Right cardiac atrium (tissue), 5 donors: ENCODE results near the gene KIAA1671. TPM values are rescaled to one million over a fixed set of nuclear protein-coding genes. Genes with fewer than 3 reads are reported as not detected.
A peak's percentile ranks its signal among the peaks of the same experiment; 100 is the strongest.

Experiments
- ATAC-seq, 2 donors: fragments of 200-7000 bp; cut with Tn5 transposase; one replicate each; pipeline versions ENCODE4 v1.8.0 to v1.9.1; 2020; ENCODE audit warnings: moderate library complexity in 2 of 2, mild to moderate bottlenecking in 1 of 2
- DNase-seq, 3 donors: peaks; one replicate each; pipeline ENCODE4 v3.0.0-alpha.2; 2020
- H3K27ac ChIP-seq: one replicate; pipeline ENCODE4 v1.5.1; 2013; ENCODE audit warnings: mild to moderate bottlenecking, low read length, control low read depth, moderate library complexity
- H3K27me3 ChIP-seq: one replicate; pipeline ENCODE4 v1.6.1; 2013; ENCODE audit not compliant: control insufficient read depth, insufficient read depth
- H3K4me1 ChIP-seq: one replicate; pipeline ENCODE4 v1.6.1; 2013; ENCODE audit warnings: low read length; ENCODE audit not compliant: control insufficient read depth, insufficient read depth
- H3K4me3 ChIP-seq: one replicate; pipeline ENCODE4 v1.5.1; 2013; ENCODE audit warnings: low read length, control low read depth
- H3K9me3 ChIP-seq: one replicate; pipeline ENCODE4 v1.6.1; 2013; ENCODE audit warnings: low read length; ENCODE audit not compliant: control insufficient read depth
- WGBS: extraction: QIAGEN DNeasy Blood & Tissue Kit; methylation state at CpG from one replicate; pipeline ENCODE4 v1.1.7; 2013; 5-methylcytosine and 5-hydroxymethylcytosine counted together
- intact Hi-C, 4 donors: fragments of 100-400 bp; cut with DNase I; formaldehyde crosslinking; loops; one replicate each; pipeline versions ENCODE4 v1.11.0 to v1.14.0; 2022 to 2023
- polyA plus RNA-seq: library from polyadenylated mRNA; stranded (reverse); fragments of 200-250 nt; gene quantifications from one replicate; pipeline ENCODE4 v1.2.3, GENCODE V29; 2013
- total RNA-seq, 4 donors: library from RNA; stranded (reverse); fragmentation: NEBNext Ultra II Directional; extraction: Animal tissue kit (Norgen Biotek cat#: 25700); gene quantifications; one replicate each; pipeline ENCODE4 v1.2.1, GENCODE V29; 2021
- donor health status: healthy with polysubstance abuse.
- donor health status: DM: no; HTN: yes; CAD: no.
- donor health status: DM: no; HTN: no; CAD: no.
- donor health status: DM: no; HTN: yes; CAD: no; lungs with severe emphysema.
- donor health status: DM: yes; HTN: yes; CAD: no.

Gene KIAA1671
- total and polyA plus RNA-seq, 5 donors, result 7.5 to 24.0 (median 19.9) TPM

DNA sequence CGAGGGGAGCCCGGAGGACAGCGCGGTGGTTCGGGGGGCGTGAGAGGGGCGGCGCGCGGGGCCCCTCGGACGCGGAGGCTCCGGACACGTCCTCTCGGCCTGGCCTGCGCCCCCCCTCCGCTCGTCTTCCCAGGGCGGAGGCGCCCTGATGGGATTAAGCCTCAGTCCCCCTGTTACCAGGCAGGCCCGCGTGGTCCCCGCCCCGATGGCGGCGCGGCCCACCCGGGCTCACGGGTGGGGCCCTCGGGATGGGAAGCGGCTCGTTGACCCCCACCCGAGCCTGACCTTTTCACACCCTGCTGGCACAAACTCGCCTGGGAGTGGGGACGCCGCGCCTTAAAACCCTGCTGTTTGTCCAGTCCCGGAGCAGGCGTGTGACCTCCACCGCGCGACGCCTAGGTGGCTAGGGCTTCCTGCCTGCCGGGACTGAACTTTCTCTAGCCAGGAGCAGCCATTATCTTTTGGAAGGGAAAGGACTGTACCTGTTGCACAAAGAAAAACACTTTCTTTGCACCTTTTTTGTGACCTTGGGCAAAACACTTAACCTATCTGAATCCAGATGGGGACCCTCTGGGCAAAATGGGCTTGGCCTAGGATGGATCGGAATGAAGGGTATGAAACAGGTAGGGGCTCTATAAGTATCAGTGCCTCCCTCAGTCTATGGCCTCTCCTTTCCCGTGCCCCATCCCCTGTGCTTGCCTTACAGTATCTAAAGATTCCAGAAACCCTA lies 1.0 kb downstream of the KIAA1671 start:
- Histone ChIP-seq H3K4me3 (peak overlapping the region; percentile 61), H3K27ac (peak overlapping the region; percentile 52), H3K4me1 (no peaks in the 10 kb centered on the region), H3K27me3 (no peaks in the 10 kb centered on the region), H3K9me3 (no peaks in the 10 kb centered on the region)
- 6% methylated on average over 47 of the region's 47 CpGs for WGBS
- peak; percentile 31 to 66 for ATAC-seq
- intact Hi-C loops, result loop anchor here (2.0 to 5.0 kb wide), 2 partner anchors 74 to 95 kb away; no protein-coding TSS in a partner anchor
- DNase-seq, result peak; percentile 73 to 81 (median 80)

DNA sequence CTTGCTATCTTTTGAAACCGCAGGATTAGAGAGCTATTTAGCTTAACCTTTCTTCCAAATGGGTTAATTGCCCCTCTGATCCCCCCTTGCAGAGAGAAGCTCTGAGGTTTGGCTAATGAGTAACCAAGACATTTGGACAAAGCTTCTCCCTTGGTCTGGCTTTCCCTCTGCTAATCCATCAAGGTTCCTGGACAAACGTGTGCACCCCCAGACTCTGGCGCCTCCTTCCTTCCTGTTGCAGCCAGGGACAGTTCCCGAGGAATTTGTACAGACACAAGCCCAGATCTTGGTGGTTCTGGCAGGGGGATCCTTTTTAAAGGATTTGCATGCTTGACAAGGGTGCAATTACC lies 1.6 kb downstream of the KIAA1671 start:
- Histone ChIP-seq H3K27me3 (no peaks in the 10 kb centered on the region), H3K27ac (peak overlapping the region; percentile 39), H3K9me3 (no peaks in the 10 kb centered on the region), H3K4me3 (peak overlapping the region; percentile 61), H3K4me1 (no peaks in the 10 kb centered on the region)
- intact Hi-C loops, result loop anchor here in 2 of 4 donors (5.0 kb wide), 1 partner anchor 73 kb away; no protein-coding TSS in a partner anchor
- DNase-seq (no peak), ATAC-seq (no peak)
- 43% methylated on average over 4 of the region's 4 CpGs for WGBS

DNA sequence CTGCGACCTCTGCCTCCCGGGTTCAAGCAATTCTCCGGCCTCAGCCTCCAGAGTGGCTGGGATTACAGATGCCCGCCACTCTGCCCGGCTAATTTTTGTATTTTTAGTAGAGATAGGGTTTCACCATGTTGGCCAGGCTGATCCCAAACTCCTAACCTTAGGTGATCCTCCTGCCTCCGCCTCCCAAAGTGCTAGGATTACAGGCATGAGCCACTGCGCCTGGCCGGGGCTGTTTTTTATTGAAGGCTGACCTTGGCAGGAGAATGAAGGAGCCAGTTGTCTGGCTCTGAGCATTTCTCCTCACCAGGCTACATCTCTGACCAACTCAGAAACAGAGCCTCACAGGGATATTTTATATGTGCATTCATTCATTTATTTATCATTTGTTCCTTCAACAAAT lies 2.3 kb downstream of the KIAA1671 start:
- DNase-seq (no peak), ATAC-seq (no peak)
- 91% methylated on average over 8 of the region's 8 CpGs for WGBS
- Histone ChIP-seq H3K27me3 (no peaks in the 10 kb centered on the region), H3K9me3 (no peaks in the 10 kb centered on the region), H3K4me1 (no peaks in the 10 kb centered on the region), H3K27ac (no peak overlapping the region), H3K4me3 (no peak overlapping the region)
- intact Hi-C loops, result loop anchor here in 2 of 4 donors (5.0 kb wide), 2 partner anchors 42 to 72 kb away; no protein-coding TSS in a partner anchor

- DNase-seq (no peak), ATAC-seq (no peak)
- 80% methylated on average over 2 of the region's 2 CpGs for WGBS
- H3K27me3 ChIP-seq, result no peaks in the 10 kb centered on the region
- no peaks in the 10 kb centered on the region for H3K4me1 ChIP-seq
- H3K4me3 ChIP-seq, result no peak overlapping the region
- no peak overlapping the region for H3K27ac ChIP-seq
- intact Hi-C loops, result loop anchor here in 1 of 4 donors (5.0 kb wide), 1 partner anchor 40 kb away; no protein-coding TSS in a partner anchor
- H3K9me3 ChIP-seq, result no peaks in the 10 kb centered on the region
These were observed 4.5 kb downstream of the KIAA1671 start for GRCh38 chr22:24957043-24957442.

GRCh38 chr22:24961217-24961844 lies 8.8 kb downstream of the KIAA1671 start:
- no peaks in the 10 kb centered on the region for H3K9me3 ChIP-seq
- H3K27me3 ChIP-seq, result no peaks in the 10 kb centered on the region
- WGBS, result 86% methylated on average over 11 of the region's 11 CpGs
- no peak overlapping the region for H3K27ac ChIP-seq
- intact Hi-C loops, result no loop called here
- ATAC-seq (no peak), DNase-seq (peak in 1 of 3 donors; percentile 58)
- peaks cover 4% of the 10 kb centered on the region for H3K4me1 ChIP-seq
- no peak overlapping the region for H3K4me3 ChIP-seq

- H3K27ac ChIP-seq, result no peak overlapping the region
- WGBS, result 92% methylated on average over 8 of the region's 8 CpGs
- intact Hi-C loops, result no loop called here
These were observed 9.6 kb downstream of the KIAA1671 start for GRCh38 chr22:24962094-24962493.

DNA sequence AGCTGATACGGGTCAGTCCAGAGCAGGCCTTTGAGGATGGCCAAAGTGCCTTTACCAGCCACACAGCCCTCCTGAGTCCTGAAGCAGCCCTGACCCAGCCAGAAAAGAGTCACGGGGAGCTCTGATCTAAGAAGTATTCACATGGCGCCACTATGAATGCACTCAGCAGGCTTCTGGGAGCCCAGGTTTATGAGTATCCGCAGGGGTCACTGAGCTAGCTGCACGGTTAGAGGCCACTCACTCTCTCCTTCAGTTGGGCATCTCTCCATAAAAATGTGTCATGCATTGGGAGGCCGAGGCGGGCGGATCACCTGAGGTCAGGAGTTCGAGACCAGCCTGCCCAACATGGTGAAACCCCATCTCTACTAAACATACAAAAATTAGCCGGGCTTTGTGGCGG lies 10.3 kb downstream of the KIAA1671 start:
- no peak overlapping the region for H3K27ac ChIP-seq

More at GRCh38 chr22:24962094-24962493, 9.6 kb downstream of the KIAA1671 start:
- Histone ChIP-seq H3K9me3 (no peaks in the 10 kb centered on the region), H3K4me1 (peaks cover 4% of the 10 kb centered on the region), H3K4me3 (no peak overlapping the region), H3K27me3 (no peaks in the 10 kb centered on the region)
- no peak for DNase-seq
- no peak for ATAC-seq

DNA sequence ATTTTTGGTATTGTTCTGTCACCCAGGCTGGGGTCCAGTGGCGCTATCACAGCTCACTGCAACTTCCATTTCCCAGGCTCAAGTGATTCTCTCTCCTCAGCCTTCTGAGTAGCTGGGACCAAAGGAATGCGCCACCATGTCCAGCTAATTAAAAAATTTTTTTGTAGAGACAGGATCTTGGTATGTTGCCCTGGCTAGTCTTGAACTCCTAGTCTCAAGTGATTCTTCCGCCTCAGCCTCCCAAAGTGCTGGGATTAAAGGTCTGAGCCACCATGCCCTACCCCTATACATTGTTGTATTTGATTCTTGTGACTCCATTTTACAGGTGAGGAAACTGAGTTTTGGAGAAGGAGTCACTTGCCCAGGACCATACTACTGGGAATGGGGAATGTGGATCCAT lies 11.9 kb downstream of the KIAA1671 start:
- no peaks in the 10 kb centered on the region for H3K27me3 ChIP-seq
- 60% methylated on average over 3 of the region's 3 CpGs for WGBS
- H3K4me3 ChIP-seq, result no peak overlapping the region
- intact Hi-C loops, result no loop called here
- H3K27ac ChIP-seq, result no peak overlapping the region
- ATAC-seq (peak in 1 of 2 donors; percentile 22), DNase-seq (no peak)
- peaks cover 8% of the 10 kb centered on the region for H3K4me1 ChIP-seq
- no peaks in the 10 kb centered on the region for H3K9me3 ChIP-seq

More for the DNA sequence above, 10.3 kb downstream of the KIAA1671 start:
- H3K4me1 ChIP-seq, result peaks cover 4% of the 10 kb centered on the region
- intact Hi-C loops, result no loop called here
- DNase-seq, result no peak
- no peak for ATAC-seq
- no peaks in the 10 kb centered on the region for H3K27me3 ChIP-seq
- H3K9me3 ChIP-seq, result no peaks in the 10 kb centered on the region
- no peak overlapping the region for H3K4me3 ChIP-seq
- 91% methylated on average over 11 of the region's 11 CpGs for WGBS

DNA sequence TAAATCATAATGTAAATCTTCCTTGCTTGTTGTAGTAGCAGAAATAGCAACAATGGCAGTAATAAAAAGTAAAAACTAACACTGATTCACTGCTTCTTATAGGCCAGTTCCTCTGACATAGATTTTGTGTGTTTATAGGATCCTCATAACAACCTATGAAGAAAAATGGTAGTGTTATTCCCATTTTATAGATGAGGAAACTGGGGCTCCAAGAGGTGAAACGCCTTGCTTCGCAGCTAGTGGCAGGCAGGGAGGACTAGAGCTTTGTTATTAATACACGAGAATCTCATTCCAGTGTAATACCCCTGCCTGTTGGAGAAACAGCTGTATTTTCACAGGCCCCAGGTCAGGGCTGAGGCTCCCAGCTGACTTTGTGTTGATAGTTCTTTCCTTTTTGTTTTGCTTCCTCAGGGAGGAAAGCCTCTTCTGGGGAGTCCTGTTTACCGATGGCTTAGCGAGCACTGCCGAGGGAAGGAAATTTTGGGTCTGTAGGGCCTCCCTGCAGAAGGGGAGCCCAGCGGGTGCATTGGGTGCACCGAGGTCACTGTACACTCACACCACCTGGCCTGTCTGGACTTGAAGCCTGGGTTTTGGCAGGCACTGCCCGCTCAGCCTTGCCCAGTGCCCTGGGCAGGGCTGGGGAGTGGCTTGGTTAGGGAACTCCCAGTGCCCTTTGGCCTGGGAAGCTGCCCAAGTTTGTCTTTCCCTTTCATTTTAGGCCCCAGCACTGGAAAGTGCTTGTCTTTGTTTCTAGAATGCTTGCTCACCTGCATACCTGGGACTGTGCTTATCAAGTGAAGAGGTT lies 13.5 kb downstream of the KIAA1671 start:
- no peak overlapping the region for H3K4me3 ChIP-seq
- intact Hi-C loops, result no loop called here
- peak; percentile 53 to 58 for ATAC-seq
- peak overlapping the region; percentile 81 for H3K27ac ChIP-seq
- 63% methylated on average over 9 of the region's 9 CpGs for WGBS
- H3K4me1 ChIP-seq, result peaks cover 13% of the 10 kb centered on the region
- peak in 2 of 3 donors; percentile 68 to 84 for DNase-seq
- no peaks in the 10 kb centered on the region for H3K27me3 ChIP-seq
- no peaks in the 10 kb centered on the region for H3K9me3 ChIP-seq

- Histone ChIP-seq H3K4me1 (peaks cover 13% of the 10 kb centered on the region), H3K4me3 (no peak overlapping the region), H3K9me3 (no peaks in the 10 kb centered on the region), H3K27me3 (no peaks in the 10 kb centered on the region), H3K27ac (peak overlapping the region; percentile 43)
- intact Hi-C loops, result no loop called here
- 53% methylated on average over 8 of the region's 8 CpGs for WGBS
- ATAC-seq, result peak in 1 of 2 donors; percentile 42
- DNase-seq, result peak in 1 of 3 donors; percentile 66
These were observed 15.6 kb downstream of the KIAA1671 start for GRCh38 chr22:24968066-24968561.
